GM21576 (cell line): Measurements from ENCODE around the gene LSM5.
"Not testable (repeated sequence)": the region's sequence is repeated elsewhere in the genome, so short reads cannot be mapped to it uniquely, and the experiment has no call there.

Source experiments
- ATAC-seq: cut with Tn5 transposase; IDR thresholded peaks from one replicate; pipeline ENCODE4 v1.9.1; 2021; ENCODE audit warnings: mild to moderate bottlenecking, moderate library complexity; ENCODE audit not compliant: unreplicated experiment

Gene LSM5

GRCh38 chr7:32464641-32465416 lies 25.4 kb downstream of the LSM5 start:
- not testable (repeated sequence) for ATAC-seq

- ATAC-seq, result no peak
Measured at GRCh38 chr7:32462977-32463376, 27.2 kb downstream of the LSM5 start.

GRCh38 chr7:32462451-32462850 lies 27.7 kb downstream of the LSM5 start:
- ATAC-seq, result no peak

- no peak for ATAC-seq
Measured at GRCh38 chr7:32461484-32461883, 28.7 kb downstream of the LSM5 start.

- no peak for ATAC-seq
Measured at GRCh38 chr7:32459788-32460187, 30.4 kb downstream of the LSM5 start.

GRCh38 chr7:32458025-32458424 lies 32.2 kb downstream of the LSM5 start:
- ATAC-seq, result no peak

GRCh38 chr7:32453341-32454011 lies 36.7 kb downstream of the LSM5 start:
- no peak for ATAC-seq

- no peak for ATAC-seq
Measured at GRCh38 chr7:32447218-32447617, 43.0 kb downstream of the LSM5 start.

GRCh38 chr7:32436146-32436928 lies 53.8 kb downstream of the LSM5 start:
- no peak for ATAC-seq
